GM23338 (cell line): Measurements from ENCODE around the gene FOXP1. TPM values are rescaled to one million over a fixed set of nuclear protein-coding genes. Genes with fewer than 3 reads are reported as not detected.

Experiments
- ATAC-seq: fragments of 200-7000 bp; cut with Tn5 transposase; 3 replicates; pipeline ENCODE4 v1.9.1; 2020
- DNase-seq: peaks from one replicate; pipeline ENCODE4 v3.0.0-alpha.2; 2015; ENCODE audit warnings: low spot score
- H2AFZ ChIP-seq: fragments of 200-600 bp; sonication (generic); 2 replicates; pipeline ENCODE4 v1.8.0; 2016; ENCODE audit warnings: antibody characterized with exemption, mild to moderate bottlenecking, moderate library complexity
- H3F3A ChIP-seq: fragments of 200-600 bp; sonication (generic); replicated peaks from 2 replicates; pipeline ENCODE4 v1.8.0; 2017; ENCODE audit warnings: antibody characterized with exemption, mixed run types, low read depth
- H3K27ac ChIP-seq: fragments of 200-600 bp; sonication (generic); 2 replicates; pipeline ENCODE4 v1.6.1; 2016; ENCODE audit warnings: low read depth
- H3K27me3 ChIP-seq: fragments of 200-600 bp; sonication (generic); 2 replicates; pipeline ENCODE4 v1.8.0; 2016; ENCODE audit warnings: mild to moderate bottlenecking, mixed run types, moderate library complexity; ENCODE audit not compliant: insufficient read depth
- H3K36me3 ChIP-seq: fragments of 200-600 bp; sonication (generic); 2 replicates; pipeline ENCODE4 v1.8.0; 2016; ENCODE audit warnings: mild to moderate bottlenecking; ENCODE audit not compliant: insufficient read depth
- H3K4me1 ChIP-seq: fragments of 200-600 bp; sonication (generic); 2 replicates; pipeline ENCODE4 v1.8.0; 2016; ENCODE audit warnings: mild to moderate bottlenecking, moderate library complexity; ENCODE audit not compliant: insufficient read depth
- H3K4me2 ChIP-seq: fragments of 200-600 bp; sonication (generic); 2 replicates; pipeline ENCODE4 v1.7.1; 2017; ENCODE audit warnings: mixed run types
- H3K4me3 ChIP-seq: fragments of 200-600 bp; sonication (generic); 2 replicates; pipeline ENCODE4 v1.6.1; 2016; ENCODE audit warnings: mixed run types
- H3K79me2 ChIP-seq: fragments of 200-600 bp; sonication (generic); replicated peaks from 2 replicates; pipeline ENCODE4 v1.8.0; 2017; ENCODE audit warnings: mild to moderate bottlenecking; ENCODE audit not compliant: insufficient read depth
- H3K9me2 ChIP-seq: fragments of 200-600 bp; sonication (generic); 2 replicates; pipeline ENCODE4 v1.8.0; 2017; ENCODE audit not compliant: insufficient read depth
- H4K20me1 ChIP-seq: fragments of 200-600 bp; sonication (generic); replicated peaks from 2 replicates; pipeline ENCODE4 v1.8.0; 2017; ENCODE audit warnings: mild to moderate bottlenecking; ENCODE audit not compliant: insufficient read depth
- H3K27ac Mint-ChIP-seq: 2 replicates; pipeline ENCODE4 v1.8.0; 2020; ENCODE audit warnings: inconsistent platforms, mild to moderate bottlenecking, moderate library complexity, mixed read lengths
- H3K27me3 Mint-ChIP-seq: 3 replicates; pipeline ENCODE4 v1.8.0; 2022; ENCODE audit warnings: low read depth, mild to moderate bottlenecking, moderate library complexity, mixed read lengths, inconsistent platforms; ENCODE audit not compliant: insufficient read depth, poor library complexity
- H3K36me3 Mint-ChIP-seq: 3 replicates; pipeline ENCODE4 v1.8.0; 2021; ENCODE audit warnings: low read depth, mild to moderate bottlenecking, inconsistent platforms, moderate library complexity, mixed read lengths
- H3K4me1 Mint-ChIP-seq: 3 replicates; pipeline ENCODE4 v1.8.0; 2020; ENCODE audit warnings: mild to moderate bottlenecking, inconsistent platforms, mixed read lengths
- H3K4me3 Mint-ChIP-seq: 3 replicates; pipeline ENCODE4 v1.8.0; 2021; ENCODE audit warnings: moderate library complexity, mild to moderate bottlenecking, inconsistent platforms, mixed read lengths
- H3K9me3 Mint-ChIP-seq: 3 replicates; pipeline ENCODE4 v1.8.0; 2020; ENCODE audit warnings: moderate library complexity, mild to moderate bottlenecking, inconsistent platforms, mixed read lengths
- CREB1 ChIP-seq: fragments of 250-450 bp; sonication (Bioruptor Pico); IDR thresholded peaks from 2 replicates; pipeline ENCODE4 v1.5.0; 2020; ENCODE audit warnings: low read depth, mild to moderate bottlenecking, moderate library complexity
- CTCF ChIP-seq, 2 experiments: fragments of 200-600 bp in 1 of 2; sonication (generic) in 1 of 2; conservative IDR thresholded peaks; 2 replicates each; pipeline versions ENCODE4 v1.5.1 to v1.6.1; 2016 to 2017; ENCODE audit warnings: antibody characterized with exemption in 2 of 2, low read depth in 2 of 2, mild to moderate bottlenecking in 2 of 2, moderate library complexity in 1 of 2
- ETS1 ChIP-seq: IDR thresholded peaks from 2 replicates; pipeline ENCODE4 v1.6.1; 2016; ENCODE audit warnings: antibody characterized with exemption
- EZH2 ChIP-seq: fragments of 200-600 bp; sonication (generic); IDR thresholded peaks from one replicate; pipeline ENCODE4 v1.8.0; 2017; ENCODE audit warnings: antibody characterized with exemption, mild to moderate bottlenecking, low read depth; ENCODE audit not compliant: unreplicated experiment
- POLR2AphosphoS5 ChIP-seq: IDR thresholded peaks from 2 replicates; pipeline ENCODE4 v1.6.1; 2016; ENCODE audit warnings: antibody characterized with exemption, low read depth
- REST ChIP-seq: IDR thresholded peaks from one replicate; pipeline ENCODE4 v1.6.1; 2018; ENCODE audit warnings: antibody characterized with exemption; ENCODE audit not compliant: unreplicated experiment
- ZNF331 ChIP-seq: fragments of 250-450 bp; sonication (Bioruptor Pico); IDR thresholded peaks from 2 replicates; pipeline ENCODE4 v1.5.0; 2020; ENCODE audit warnings: low read depth, mild to moderate bottlenecking, moderate library complexity
- polyA plus RNA-seq: library from polyadenylated mRNA; unstranded; fragments of >200 nt; fragmentation: Nextera tagmentation; extraction: Ambion mirVana; gene quantifications from 2 replicates; pipeline ENCODE4 v1.2.1, GENCODE V29; 2016
- total RNA-seq: library from RNA; depleted of rRNA; stranded (reverse); fragments of >200 nt; shearing (Covaris generic); gene quantifications from 2 replicates; pipeline ENCODE4 v1.2.3, GENCODE V29; 2014

Gene FOXP1
- total and polyA plus RNA-seq, 2 experiments from 2014 or later = 32.9 to 35.5 TPM

- TF ChIP-seq ZNF331 = no peak
- TF ChIP-seq CTCF (conservative IDR thresholded peaks at IDR 0.05; ENCODE audit: low read depth in 2 of 2) = no peak
Measured at GRCh38 chr3:71374582-71374981, 208.9 kb downstream of the FOXP1 start (continued).

GRCh38 chr3:71372911-71373637 lies 210.5 kb downstream of the FOXP1 start:
- no peaks in the 10 kb centered on the region for H4K20me1 ChIP-seq
- H3K4me3 Mint-ChIP-seq = no peak overlapping the region
- H3K36me3 ChIP-seq = no peaks in the 10 kb centered on the region
- no peak for ATAC-seq
- H3K4me3 ChIP-seq = no peak overlapping the region
- no peaks in the 10 kb centered on the region for H3F3A ChIP-seq
- H3K9me3 Mint-ChIP-seq = no peaks in the 10 kb centered on the region
- no peaks in the 10 kb centered on the region for H3K27me3 ChIP-seq
- no peak for TF ChIP-seq REST
- no peak for TF ChIP-seq CREB1 (CRISPR knock-in tag)
- no peak for TF ChIP-seq EZH2
- no peak for TF ChIP-seq POLR2AphosphoS5
- no peak for TF ChIP-seq CTCF (conservative IDR thresholded peaks at IDR 0.05; ENCODE audit: low read depth in 2 of 2)
- TF ChIP-seq ETS1 = no peak
- H3K27ac ChIP-seq = no peak overlapping the region
- peaks cover 6% of the 10 kb centered on the region; the same call in 1 of the 2 replicates for H3K4me1 ChIP-seq
- no peaks in the 10 kb centered on the region for H3K27me3 Mint-ChIP-seq
- H2AFZ ChIP-seq = no peak overlapping the region
- no peak for DNase-seq
- 0 out of 2 replicates have a peak overlapping the region, but pooled peaks have one; percentile 52 for H3K4me2 ChIP-seq
- no peaks in the 10 kb centered on the region for H3K9me2 ChIP-seq
- H3K36me3 Mint-ChIP-seq = no peaks in the 10 kb centered on the region
- no peak overlapping the region for H3K27ac Mint-ChIP-seq
- no peaks in the 10 kb centered on the region for H3K79me2 ChIP-seq
- H3K4me1 Mint-ChIP-seq = peaks cover 21% of the 10 kb centered on the region
